Measurements from ENCODE around the gene CDC42SE2. TPM values are rescaled to one million over a fixed set of nuclear protein-coding genes. Genes with fewer than 3 reads are reported as not detected.
A peak's percentile ranks its signal among the peaks of the same experiment; 100 is the strongest.

CDC42SE2 gene, protein sequence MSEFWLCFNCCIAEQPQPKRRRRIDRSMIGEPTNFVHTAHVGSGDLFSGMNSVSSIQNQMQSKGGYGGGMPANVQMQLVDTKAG
- total RNA-seq: 27.7 TPM

DNA sequence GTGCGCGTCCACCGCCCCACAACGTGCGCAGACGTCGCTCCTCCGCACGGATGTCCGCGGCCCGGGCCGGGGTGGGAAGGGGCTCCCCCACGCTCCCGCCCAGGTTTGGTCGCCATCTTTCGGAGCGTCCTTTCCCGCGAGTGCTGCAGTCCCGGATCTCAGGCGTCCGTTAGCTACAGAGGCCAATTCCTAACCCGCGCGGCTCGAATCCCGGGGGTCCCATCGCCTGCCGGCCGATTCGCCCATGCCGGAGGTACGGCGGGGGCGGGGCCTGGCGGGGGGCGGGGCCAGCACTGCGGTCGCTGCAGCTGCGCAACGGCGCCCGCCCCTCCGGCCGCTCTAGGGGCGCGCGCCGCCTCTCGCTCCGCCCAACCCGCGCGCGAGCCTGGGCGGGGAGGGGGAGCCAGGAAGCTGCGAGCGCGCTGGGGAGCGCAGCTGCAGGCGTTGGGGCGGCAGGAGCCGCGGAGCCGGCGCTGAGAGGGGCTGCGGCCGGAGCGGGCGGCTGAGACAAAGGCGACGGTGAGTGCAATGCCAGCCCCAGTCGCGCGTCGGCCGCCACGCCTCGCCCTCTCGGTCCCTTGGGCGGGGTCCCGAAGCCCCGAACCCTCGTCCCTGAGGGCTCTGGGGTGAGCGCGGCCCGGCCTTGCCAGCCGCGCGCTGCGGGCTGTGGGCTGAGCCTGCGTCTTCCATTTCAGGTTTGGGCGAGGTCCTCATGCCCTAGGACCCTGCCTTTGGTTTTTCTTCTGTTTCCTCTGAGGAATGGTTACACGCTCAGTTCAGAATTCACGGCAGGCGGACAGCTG, at the start of gene CDC42SE2:
Gene CDC42SE2, plus strand, starts transcription at position 406 of the 803 bp plus-strand sequence. CDS start 95,441 bp downstream, outside the sequence.
- no peaks in the 10 kb centered on the region for H3K9me3 ChIP-seq (ENCODE audit: control insufficient read depth in 3 of 3, low read length in 3 of 3)
- peak within 1 kb of the TSS; percentile 91 to 97 (median 93) for H3K4me3 ChIP-seq (ENCODE audit: low read length in 3 of 3)
- H3K27ac ChIP-seq (ENCODE audit: low read depth, low read length): peak within 1 kb of the TSS; percentile 78
- no peaks in the 10 kb centered on the region for H3K27me3 ChIP-seq (ENCODE audit: control insufficient read depth in 3 of 3, insufficient read depth in 3 of 3, low read length in 3 of 3)
- H3K4me1 ChIP-seq (ENCODE audit: control insufficient read depth in 3 of 3, insufficient read depth in 3 of 3, low read length in 3 of 3): peaks cover 2 to 5% (median 5%) of the 10 kb centered on the region in 3 donors
- H3K36me3 ChIP-seq (ENCODE audit: control insufficient read depth in 3 of 3, insufficient read depth in 3 of 3, low read length in 3 of 3): no peaks in the 10 kb centered on the region
- H3K9ac ChIP-seq (ENCODE audit: low read depth in 1 of 3, low read length in 3 of 3): peak within 1 kb of the TSS; percentile 84 to 98 (median 94)

DNA sequence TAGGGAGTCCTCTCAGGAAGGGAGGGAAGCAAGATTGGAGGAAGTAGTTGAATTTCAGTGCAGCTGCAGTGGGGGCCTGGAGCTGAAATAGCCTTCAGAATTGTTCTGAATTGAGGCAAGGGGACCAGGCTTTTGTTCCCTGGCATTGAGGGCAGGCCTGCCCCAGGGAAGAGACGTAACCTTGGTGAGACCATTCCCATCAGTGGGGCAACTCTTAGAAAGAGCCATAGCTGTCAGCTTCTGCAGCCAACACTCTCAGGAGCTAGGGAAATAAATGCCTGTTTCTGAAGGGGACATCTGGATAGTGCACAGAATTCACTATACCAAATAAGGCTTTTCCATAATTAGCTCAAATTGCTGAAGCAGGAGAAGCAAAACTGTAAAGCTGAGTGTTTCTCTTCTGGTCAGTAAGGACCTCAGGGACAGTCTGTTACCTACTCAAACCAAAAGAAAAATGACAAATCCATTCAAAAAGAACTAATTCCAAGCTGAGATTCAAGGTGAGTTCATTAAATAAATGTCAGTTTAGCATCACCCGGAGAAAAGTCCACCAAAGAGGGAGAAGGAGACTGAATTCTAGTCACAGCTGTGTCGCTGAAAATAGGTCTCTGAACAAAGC, 49.1 kb upstream of the CDC42SE2 start:
- H3K36me3 ChIP-seq (ENCODE audit: control insufficient read depth in 3 of 3, insufficient read depth in 3 of 3, low read length in 3 of 3): no peaks in the 10 kb centered on the region
- H3K4me3 ChIP-seq (ENCODE audit: low read length in 3 of 3): no peak overlapping the region
- H3K27me3 ChIP-seq (ENCODE audit: control insufficient read depth in 3 of 3, insufficient read depth in 3 of 3, low read length in 3 of 3): no peaks in the 10 kb centered on the region
- no peak overlapping the region for H3K27ac ChIP-seq (ENCODE audit: low read depth, low read length)
- H3K4me1 ChIP-seq (ENCODE audit: control insufficient read depth in 3 of 3, insufficient read depth in 3 of 3, low read length in 3 of 3): no peaks in the 10 kb centered on the region
- no peaks in the 10 kb centered on the region for H3K9me3 ChIP-seq (ENCODE audit: control insufficient read depth in 3 of 3, low read length in 3 of 3)
- H3K9ac ChIP-seq (ENCODE audit: low read depth in 1 of 3, low read length in 3 of 3): no peak overlapping the region

DNA sequence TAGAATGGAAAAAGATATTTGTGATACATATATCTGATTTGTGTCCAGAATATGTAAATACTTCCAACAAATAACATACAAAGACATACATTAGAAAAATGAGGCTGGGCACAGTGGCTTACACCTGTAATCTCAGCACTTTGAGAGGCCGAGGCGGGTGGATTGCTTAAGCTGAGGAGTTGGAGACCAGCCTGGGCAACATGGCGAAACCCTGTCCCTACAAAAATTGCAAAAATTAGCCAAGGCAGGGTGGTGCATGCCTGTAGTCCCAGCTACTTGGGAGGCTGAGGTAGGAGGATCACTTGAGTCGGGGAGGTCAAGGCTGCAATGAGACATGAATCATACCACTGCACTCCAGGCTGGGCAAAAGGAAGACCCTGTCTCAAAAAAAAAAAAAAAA, 46.1 kb upstream of the CDC42SE2 start:
- Histone ChIP-seq H3K36me3 (ENCODE audit: control insufficient read depth in 3 of 3, insufficient read depth in 3 of 3, low read length in 3 of 3) (no peaks in the 10 kb centered on the region), H3K9me3 (ENCODE audit: control insufficient read depth in 3 of 3, low read length in 3 of 3) (no peaks in the 10 kb centered on the region), H3K4me3 (ENCODE audit: low read length in 3 of 3) (no peak overlapping the region), H3K9ac (ENCODE audit: low read depth in 1 of 3, low read length in 3 of 3) (no peak overlapping the region), H3K27me3 (ENCODE audit: control insufficient read depth in 3 of 3, insufficient read depth in 3 of 3, low read length in 3 of 3) (no peaks in the 10 kb centered on the region), H3K4me1 (ENCODE audit: control insufficient read depth in 3 of 3, insufficient read depth in 3 of 3, low read length in 3 of 3) (no peaks in the 10 kb centered on the region), H3K27ac (ENCODE audit: low read depth, low read length) (no peak overlapping the region)

DNA sequence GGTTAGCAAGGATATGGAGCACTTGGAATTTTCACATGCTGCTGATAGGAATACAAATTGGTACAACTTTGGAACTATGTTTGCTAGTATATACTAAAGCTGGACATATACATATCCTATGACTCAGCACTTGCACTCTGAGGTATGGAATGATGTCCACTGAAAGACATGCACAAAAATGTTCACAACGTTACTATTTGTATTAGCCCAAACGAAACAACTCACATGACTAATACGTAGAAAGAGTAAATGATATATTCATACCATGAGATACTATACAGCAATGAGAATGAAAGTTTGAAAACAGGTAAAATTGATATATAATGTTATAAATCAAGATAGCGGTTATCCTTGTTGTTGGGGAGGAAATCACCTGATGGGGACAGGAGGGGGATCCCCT, 45.5 kb upstream of the CDC42SE2 start:
- Histone ChIP-seq H3K4me1 (ENCODE audit: control insufficient read depth in 3 of 3, insufficient read depth in 3 of 3, low read length in 3 of 3) (no peaks in the 10 kb centered on the region), H3K27me3 (ENCODE audit: control insufficient read depth in 3 of 3, insufficient read depth in 3 of 3, low read length in 3 of 3) (no peaks in the 10 kb centered on the region), H3K9ac (ENCODE audit: low read depth in 1 of 3, low read length in 3 of 3) (no peak overlapping the region), H3K36me3 (ENCODE audit: control insufficient read depth in 3 of 3, insufficient read depth in 3 of 3, low read length in 3 of 3) (no peaks in the 10 kb centered on the region), H3K4me3 (ENCODE audit: low read length in 3 of 3) (no peak overlapping the region), H3K9me3 (ENCODE audit: control insufficient read depth in 3 of 3, low read length in 3 of 3) (no peaks in the 10 kb centered on the region), H3K27ac (ENCODE audit: low read depth, low read length) (no peak overlapping the region)

DNA sequence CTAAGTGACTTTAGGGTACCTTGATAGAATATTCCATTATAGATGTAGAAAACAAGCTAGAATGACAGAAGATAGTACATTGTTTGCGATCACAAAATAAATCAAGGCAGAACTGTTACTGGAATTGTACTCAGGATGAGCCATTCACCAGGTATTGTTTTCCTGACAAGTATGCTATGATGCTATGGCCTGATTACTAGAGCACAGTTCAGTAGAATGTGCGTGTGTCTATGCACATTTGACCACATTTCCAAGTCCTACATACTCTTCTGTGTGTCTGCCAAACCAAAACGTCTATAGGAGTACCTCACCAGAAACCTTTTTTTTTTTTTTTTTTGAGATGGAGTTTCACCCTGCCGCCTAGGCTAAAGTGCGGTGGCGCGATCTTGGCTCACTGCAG, 43.3 kb upstream of the CDC42SE2 start:
- Histone ChIP-seq H3K27me3 (ENCODE audit: control insufficient read depth in 3 of 3, insufficient read depth in 3 of 3, low read length in 3 of 3) (no peaks in the 10 kb centered on the region), H3K36me3 (ENCODE audit: control insufficient read depth in 3 of 3, insufficient read depth in 3 of 3, low read length in 3 of 3) (no peaks in the 10 kb centered on the region), H3K4me3 (ENCODE audit: low read length in 3 of 3) (no peak overlapping the region), H3K9ac (ENCODE audit: low read depth in 1 of 3, low read length in 3 of 3) (no peak overlapping the region), H3K9me3 (ENCODE audit: control insufficient read depth in 3 of 3, low read length in 3 of 3) (no peaks in the 10 kb centered on the region), H3K4me1 (ENCODE audit: control insufficient read depth in 3 of 3, insufficient read depth in 3 of 3, low read length in 3 of 3) (no peaks in the 10 kb centered on the region), H3K27ac (ENCODE audit: low read depth, low read length) (no peak overlapping the region)

DNA sequence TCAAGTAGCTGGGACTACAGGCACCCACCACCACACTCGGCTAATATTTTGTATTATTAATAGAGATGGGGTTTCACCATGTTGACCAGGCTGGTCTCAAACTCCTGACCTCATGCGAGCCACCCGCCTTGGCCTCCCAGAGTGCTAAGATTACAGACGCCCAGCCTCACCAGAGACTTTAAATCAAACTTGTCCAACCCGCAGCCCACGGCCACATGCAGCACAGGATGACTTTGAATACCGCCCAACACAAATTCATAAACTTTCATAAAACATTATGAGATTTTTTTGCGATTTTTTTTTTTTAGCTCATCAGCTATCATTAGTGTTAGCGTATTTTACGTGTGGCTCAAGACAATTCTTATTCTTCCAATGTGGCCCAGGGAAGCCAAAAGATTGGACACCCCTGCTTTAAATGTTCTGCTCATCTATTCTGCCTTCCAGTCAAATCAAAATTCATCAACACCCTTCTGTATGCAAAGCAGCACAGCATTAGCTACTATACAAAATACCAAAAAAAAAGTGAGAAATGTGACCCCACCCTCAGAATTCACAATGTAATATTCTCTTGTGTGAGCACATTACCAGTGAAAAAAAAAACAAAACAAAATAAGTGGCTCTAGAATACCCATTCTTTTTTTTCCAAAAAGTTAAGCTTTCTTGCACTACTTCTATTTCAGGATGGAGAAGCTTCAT, 42.7 kb upstream of the CDC42SE2 start:
- H3K27ac ChIP-seq (ENCODE audit: low read depth, low read length): no peak overlapping the region
- no peaks in the 10 kb centered on the region for H3K4me1 ChIP-seq (ENCODE audit: control insufficient read depth in 3 of 3, insufficient read depth in 3 of 3, low read length in 3 of 3)
- no peaks in the 10 kb centered on the region for H3K36me3 ChIP-seq (ENCODE audit: control insufficient read depth in 3 of 3, insufficient read depth in 3 of 3, low read length in 3 of 3)
- no peak overlapping the region for H3K9ac ChIP-seq (ENCODE audit: low read depth in 1 of 3, low read length in 3 of 3)
- H3K4me3 ChIP-seq (ENCODE audit: low read length in 3 of 3): no peak overlapping the region
- H3K27me3 ChIP-seq (ENCODE audit: control insufficient read depth in 3 of 3, insufficient read depth in 3 of 3, low read length in 3 of 3): no peaks in the 10 kb centered on the region
- no peaks in the 10 kb centered on the region for H3K9me3 ChIP-seq (ENCODE audit: control insufficient read depth in 3 of 3, low read length in 3 of 3)

DNA sequence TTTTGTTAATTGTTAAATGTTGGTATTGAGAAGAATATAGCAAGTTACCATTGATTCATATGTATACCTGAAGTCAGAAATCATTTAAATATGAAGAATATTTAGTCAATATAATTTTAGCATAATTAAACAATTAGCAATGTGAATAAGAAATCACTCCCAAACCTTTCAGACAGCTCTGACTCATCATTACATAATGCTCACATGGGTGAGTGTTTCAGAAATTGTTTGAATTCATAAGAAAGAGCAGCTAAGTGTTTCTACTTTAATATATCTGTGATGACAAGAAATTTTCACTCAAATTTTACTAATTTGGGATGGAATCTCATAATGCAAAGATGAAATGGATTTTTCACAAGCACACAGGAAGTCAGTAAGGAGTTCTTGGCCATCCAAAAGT, 42.0 kb upstream of the CDC42SE2 start:
- Histone ChIP-seq H3K9me3 (ENCODE audit: control insufficient read depth in 3 of 3, low read length in 3 of 3) (no peaks in the 10 kb centered on the region), H3K27ac (ENCODE audit: low read depth, low read length) (no peak overlapping the region), H3K4me3 (ENCODE audit: low read length in 3 of 3) (no peak overlapping the region), H3K36me3 (ENCODE audit: control insufficient read depth in 3 of 3, insufficient read depth in 3 of 3, low read length in 3 of 3) (no peaks in the 10 kb centered on the region), H3K27me3 (ENCODE audit: control insufficient read depth in 3 of 3, insufficient read depth in 3 of 3, low read length in 3 of 3) (no peaks in the 10 kb centered on the region), H3K9ac (ENCODE audit: low read depth in 1 of 3, low read length in 3 of 3) (no peak overlapping the region), H3K4me1 (ENCODE audit: control insufficient read depth in 3 of 3, insufficient read depth in 3 of 3, low read length in 3 of 3) (no peaks in the 10 kb centered on the region)

DNA sequence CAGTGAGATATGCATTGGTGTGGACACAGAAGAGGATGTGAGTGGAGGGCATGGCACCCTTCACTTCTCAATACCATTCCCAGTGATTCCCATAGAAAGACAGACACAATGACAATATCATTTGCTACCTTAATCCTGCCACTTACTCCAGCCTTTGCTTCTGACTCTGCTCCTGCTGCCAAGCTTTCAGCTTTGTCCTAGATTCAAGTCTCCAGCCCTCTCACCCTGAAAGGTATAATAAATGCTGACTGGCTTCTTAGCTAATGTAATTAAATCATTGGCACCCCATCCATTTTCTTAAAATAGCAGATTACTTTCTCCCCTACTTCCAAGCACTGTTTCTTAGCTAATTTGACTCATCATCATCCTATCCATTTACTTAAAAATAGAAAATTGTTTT, 41.1 kb upstream of the CDC42SE2 start:
- Histone ChIP-seq H3K27me3 (ENCODE audit: control insufficient read depth in 3 of 3, insufficient read depth in 3 of 3, low read length in 3 of 3) (no peaks in the 10 kb centered on the region), H3K4me3 (ENCODE audit: low read length in 3 of 3) (no peak overlapping the region), H3K9me3 (ENCODE audit: control insufficient read depth in 3 of 3, low read length in 3 of 3) (no peaks in the 10 kb centered on the region), H3K36me3 (ENCODE audit: control insufficient read depth in 3 of 3, insufficient read depth in 3 of 3, low read length in 3 of 3) (no peaks in the 10 kb centered on the region), H3K4me1 (ENCODE audit: control insufficient read depth in 3 of 3, insufficient read depth in 3 of 3, low read length in 3 of 3) (no peaks in the 10 kb centered on the region), H3K27ac (ENCODE audit: low read depth, low read length) (no peak overlapping the region), H3K9ac (ENCODE audit: low read depth in 1 of 3, low read length in 3 of 3) (no peak overlapping the region)

DNA sequence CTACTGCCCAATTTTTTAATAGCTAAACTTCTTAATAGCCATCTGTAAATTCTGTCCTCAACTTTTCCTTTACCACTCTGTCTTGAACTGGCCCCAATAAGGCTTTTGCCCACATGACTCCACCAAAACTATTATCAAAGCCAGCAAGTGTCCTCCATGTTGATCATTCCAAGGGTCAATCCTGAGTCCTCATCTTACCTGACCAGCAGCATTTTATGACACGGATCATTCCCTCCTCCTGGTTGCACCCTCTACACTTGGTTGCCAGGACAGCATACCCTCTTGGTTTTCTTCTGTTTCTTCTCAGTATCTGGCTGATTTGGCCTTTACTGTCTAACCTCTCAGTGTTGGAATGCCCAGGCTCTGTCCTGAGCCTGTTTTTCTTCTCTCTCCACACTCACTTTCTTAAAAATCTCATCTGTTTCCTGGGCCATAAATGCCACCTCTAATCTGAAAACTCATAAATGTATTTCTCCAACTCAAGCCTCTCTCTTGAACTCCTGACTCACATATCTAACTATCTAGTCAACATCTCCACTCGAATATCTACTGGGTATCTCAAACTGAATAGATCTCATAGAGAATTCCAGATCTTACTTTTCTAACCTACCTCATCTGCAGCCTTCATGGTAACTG, 40.0 kb upstream of the CDC42SE2 start:
- no peaks in the 10 kb centered on the region for H3K4me1 ChIP-seq (ENCODE audit: control insufficient read depth in 3 of 3, insufficient read depth in 3 of 3, low read length in 3 of 3)
- H3K9ac ChIP-seq (ENCODE audit: low read depth in 1 of 3, low read length in 3 of 3): no peak overlapping the region
- H3K9me3 ChIP-seq (ENCODE audit: control insufficient read depth in 3 of 3, low read length in 3 of 3): no peaks in the 10 kb centered on the region
- H3K27me3 ChIP-seq (ENCODE audit: control insufficient read depth in 3 of 3, insufficient read depth in 3 of 3, low read length in 3 of 3): no peaks in the 10 kb centered on the region
- H3K27ac ChIP-seq (ENCODE audit: low read depth, low read length): no peak overlapping the region
- H3K36me3 ChIP-seq (ENCODE audit: control insufficient read depth in 3 of 3, insufficient read depth in 3 of 3, low read length in 3 of 3): no peaks in the 10 kb centered on the region
- H3K4me3 ChIP-seq (ENCODE audit: low read length in 3 of 3): no peak overlapping the region

Data from skeletal muscle tissue (tissue), 4 donors.